ENCODE measurements around the gene NGF.

GRCh38 chr1:115351143-115351542, 13.1 kb upstream of the NGF start:
- TF ChIP-seq PATZ1 (CRISPR knock-in tag; IDR thresholded peaks at IDR 0.05; ENCODE audit: borderline replicate concordance) (no peak), ARNTL (CRISPR knock-in tag; IDR thresholded peaks at IDR 0.05; ENCODE audit: borderline replicate concordance, low read depth) (no peak), ESRRG (CRISPR knock-in tag; IDR thresholded peaks at IDR 0.05) (no peak), POU6F1 (CRISPR knock-in tag; IDR thresholded peaks at IDR 0.05; ENCODE audit: borderline replicate concordance, low read depth) (no peak), OSR1 (CRISPR knock-in tag; IDR thresholded peaks at IDR 0.05) (no peak), ZNF70 (CRISPR knock-in tag; IDR thresholded peaks at IDR 0.05) (no peak)

Measured in SK-N-SH treated with all-trans-retinoic acid at 6 μM for 48 hours (cell line).